ENCODE results near the gene SYT6. TPM values are rescaled to one million over a fixed set of nuclear protein-coding genes. Genes with fewer than 3 reads are reported as not detected.

The SYT6 gene
- total RNA-seq = 0.09 TPM in 1 of 2 replicates, not detected in the other
- polyA plus RNA-seq = 0.44 TPM in 1 of 2 replicates, not detected in the other

- Histone ChIP-seq H3K27ac (no peak within 1 kb of the TSS), H3K4me1 (ENCODE audit: low read depth) (peaks cover 8% of the 10 kb centered on the region), H3K4me3 (peak within 1 kb of the TSS; percentile 45), H3K9me3 (ENCODE audit: low read depth) (no peaks in the 10 kb centered on the region), H3K36me3 (no peaks in the 10 kb centered on the region), H3K27me3 (peaks cover 81% of the 10 kb centered on the region)
- DNase-seq (ENCODE audit: low read depth in 1 of 2, low spot score in 1 of 2) = peak in 1 of 2 donors; percentile 10
- peak; percentile 8 for TF ChIP-seq CTCF (IDR thresholded peaks at IDR 0.05; ENCODE audit: low read depth, low read length)
These were observed at the start of gene SYT6 for GRCh38 chr1:114153261-114154145. Gene SYT6, minus strand, starts transcription at chr1:114153869. Its CDS starts 97 bp downstream, at chr1:114153772.

GRCh38 chr1:114201486-114201885 is 47.8 kb upstream of the SYT6 start:
- peaks cover 9% of the 10 kb centered on the region for H3K27me3 ChIP-seq
- no peaks in the 10 kb centered on the region for H3K9me3 ChIP-seq (ENCODE audit: low read depth)
- TF ChIP-seq CTCF (IDR thresholded peaks at IDR 0.05; ENCODE audit: low read depth, low read length) = no peak
- no peak overlapping the region for H3K27ac ChIP-seq
- H3K4me1 ChIP-seq (ENCODE audit: low read depth) = no peaks in the 10 kb centered on the region
- H3K4me3 ChIP-seq = no peak overlapping the region
- no peaks in the 10 kb centered on the region for H3K36me3 ChIP-seq
- no peak for DNase-seq (ENCODE audit: low read depth in 1 of 2, low spot score in 1 of 2)

GRCh38 chr1:114199017-114199594 is 45.4 kb upstream of the SYT6 start:
- no peak for TF ChIP-seq CTCF (IDR thresholded peaks at IDR 0.05; ENCODE audit: low read depth, low read length)
- Histone ChIP-seq H3K4me3 (no peak overlapping the region), H3K27me3 (peaks cover 9% of the 10 kb centered on the region), H3K9me3 (ENCODE audit: low read depth) (no peaks in the 10 kb centered on the region), H3K36me3 (no peaks in the 10 kb centered on the region), H3K4me1 (ENCODE audit: low read depth) (no peaks in the 10 kb centered on the region), H3K27ac (no peak overlapping the region)
- no peak for DNase-seq (ENCODE audit: low read depth in 1 of 2, low spot score in 1 of 2)

- Histone ChIP-seq H3K27me3 (peaks cover 9% of the 10 kb centered on the region), H3K4me1 (ENCODE audit: low read depth) (no peaks in the 10 kb centered on the region), H3K4me3 (no peak overlapping the region), H3K27ac (no peak overlapping the region), H3K9me3 (ENCODE audit: low read depth) (no peaks in the 10 kb centered on the region), H3K36me3 (no peaks in the 10 kb centered on the region)
- no peak for DNase-seq (ENCODE audit: low read depth in 1 of 2, low spot score in 1 of 2)
- no peak for TF ChIP-seq CTCF (IDR thresholded peaks at IDR 0.05; ENCODE audit: low read depth, low read length)
These were observed 43.6 kb upstream of the SYT6 start for GRCh38 chr1:114196992-114197907.

- Histone ChIP-seq H3K36me3 (no peaks in the 10 kb centered on the region), H3K9me3 (ENCODE audit: low read depth) (no peaks in the 10 kb centered on the region), H3K4me1 (ENCODE audit: low read depth) (no peaks in the 10 kb centered on the region), H3K27ac (no peak overlapping the region), H3K27me3 (peaks cover 7% of the 10 kb centered on the region), H3K4me3 (no peak overlapping the region)
- DNase-seq (ENCODE audit: low read depth in 1 of 2, low spot score in 1 of 2) = no peak
- TF ChIP-seq CTCF (IDR thresholded peaks at IDR 0.05; ENCODE audit: low read depth, low read length) = no peak
These were observed 42.1 kb upstream of the SYT6 start for GRCh38 chr1:114195819-114196218.
